H9 (cell line): ENCODE data around the gene ZBED2. TPM values are rescaled to one million over a fixed set of nuclear protein-coding genes. Genes with fewer than 3 reads are reported as not detected.

ENCODE experiments used
- DNase-seq: peaks from one replicate; pipeline ENCODE4 v3.0.0-alpha.2; 2017
- H2AFZ ChIP-seq: one replicate; pipeline ENCODE4 v1.6.1; 2013; ENCODE audit warnings: mild to moderate bottlenecking, low read length, control low read depth, moderate library complexity
- H2AK5ac ChIP-seq: 2 replicates; pipeline ENCODE4 v1.6.1; 2013; ENCODE audit warnings: low read length, control low read depth, mixed read lengths; ENCODE audit not compliant: insufficient read length
- H2BK120ac ChIP-seq: one replicate; pipeline ENCODE4 v1.6.1; 2013; ENCODE audit warnings: low read depth, mild to moderate bottlenecking, low read length, control low read depth, inconsistent platforms; ENCODE audit not compliant: poor library complexity, severe bottlenecking
- H2BK12ac ChIP-seq: 2 replicates; pipeline ENCODE4 v1.6.1; 2013; ENCODE audit warnings: low read length, control low read depth, mixed read lengths, low read depth; ENCODE audit not compliant: insufficient read length
- H2BK15ac ChIP-seq: 2 replicates; pipeline ENCODE4 v1.6.1; 2013; ENCODE audit warnings: low read depth, low read length, control low read depth
- H2BK20ac ChIP-seq: one replicate; pipeline ENCODE4 v1.6.1; 2013; ENCODE audit warnings: low read depth, mild to moderate bottlenecking, low read length, control low read depth, inconsistent platforms; ENCODE audit not compliant: poor library complexity, severe bottlenecking
- H2BK5ac ChIP-seq: 2 replicates; pipeline ENCODE4 v1.6.1; 2013; ENCODE audit warnings: low read length, control low read depth, mixed read lengths; ENCODE audit not compliant: insufficient read length
- H3K14ac ChIP-seq: 2 replicates; pipeline ENCODE4 v1.6.1; 2013; ENCODE audit warnings: low read length, control low read depth; ENCODE audit not compliant: insufficient read depth
- H3K18ac ChIP-seq: 2 replicates; pipeline ENCODE4 v1.6.1; 2013; ENCODE audit warnings: low read depth, mild to moderate bottlenecking, mixed read lengths, low read length, control low read depth; ENCODE audit not compliant: insufficient read length
- H3K23ac ChIP-seq: 2 replicates; pipeline ENCODE4 v1.6.1; 2013; ENCODE audit warnings: low read length, control low read depth, mixed read lengths, low read depth; ENCODE audit not compliant: insufficient read length
- H3K23me2 ChIP-seq: 2 replicates; pipeline ENCODE4 v1.6.1; 2013; ENCODE audit warnings: low read depth, mild to moderate bottlenecking, mixed read lengths, low read length, control low read depth; ENCODE audit not compliant: insufficient read length, poor library complexity, severe bottlenecking
- H3K27ac ChIP-seq: 2 replicates; pipeline ENCODE4 v1.5.1; 2013; ENCODE audit warnings: low read length, control low read depth, mixed read lengths, low read depth; ENCODE audit not compliant: insufficient read length
- H3K27me3 ChIP-seq: 2 replicates; pipeline ENCODE4 v1.6.1; 2013; ENCODE audit warnings: low read length, control low read depth, inconsistent platforms; ENCODE audit not compliant: insufficient read depth
- H3K4ac ChIP-seq: 2 replicates; pipeline ENCODE4 v1.6.1; 2013; ENCODE audit warnings: low read depth, mild to moderate bottlenecking, control low read depth, inconsistent platforms, low read length, moderate library complexity
- H3K4me1 ChIP-seq: 2 replicates; pipeline ENCODE4 v1.6.1; 2013; ENCODE audit warnings: low read length, control low read depth, inconsistent platforms; ENCODE audit not compliant: insufficient read depth
- H3K4me2 ChIP-seq: 2 replicates; pipeline ENCODE4 v1.6.1; 2013; ENCODE audit warnings: low read length, control low read depth, mixed read lengths; ENCODE audit not compliant: insufficient read length, insufficient read depth
- H3K56ac ChIP-seq: 2 replicates; pipeline ENCODE4 v1.6.1; 2013; ENCODE audit warnings: low read depth, mild to moderate bottlenecking, mixed read lengths, low read length, control low read depth; ENCODE audit not compliant: insufficient read length
- H3K79me1 ChIP-seq: 2 replicates; pipeline ENCODE4 v1.6.1; 2013; ENCODE audit warnings: low read depth, mild to moderate bottlenecking, moderate library complexity, low read length, control low read depth, inconsistent platforms; ENCODE audit not compliant: insufficient read depth, poor library complexity, severe bottlenecking
- H3K79me2 ChIP-seq: 2 replicates; pipeline ENCODE4 v1.6.1; 2013; ENCODE audit warnings: low read length, control low read depth, inconsistent platforms; ENCODE audit not compliant: insufficient read depth
- H3K9ac ChIP-seq: 2 replicates; pipeline ENCODE4 v1.6.1; 2013; ENCODE audit warnings: low read length, control low read depth, mixed read lengths; ENCODE audit not compliant: insufficient read length; ENCODE audit errors: extremely low read depth
- H3K9me3 ChIP-seq: one replicate; pipeline ENCODE4 v1.6.1; 2013; ENCODE audit warnings: low read depth, low read length, inconsistent platforms; ENCODE audit not compliant: control insufficient read depth
- H3T11ph ChIP-seq: one replicate; pipeline ENCODE4 v1.6.1; 2013; ENCODE audit warnings: mild to moderate bottlenecking, low read length, control low read depth, inconsistent platforms
- H4K20me1 ChIP-seq: one replicate; pipeline ENCODE4 v1.6.1; 2013; ENCODE audit not compliant: control insufficient read depth, insufficient read length, insufficient read depth
- H4K5ac ChIP-seq: 2 replicates; pipeline ENCODE4 v1.6.1; 2013; ENCODE audit warnings: low read depth, mild to moderate bottlenecking, mixed read lengths, low read length, control low read depth; ENCODE audit not compliant: insufficient read length
- H4K8ac ChIP-seq: replicated peaks from 2 replicates; pipeline ENCODE4 v1.6.1; 2013; ENCODE audit warnings: low read length, control low read depth, mixed read lengths, low read depth; ENCODE audit not compliant: insufficient read length
- H4K91ac ChIP-seq: 2 replicates; pipeline ENCODE4 v1.6.1; 2013; ENCODE audit warnings: low read depth, mild to moderate bottlenecking, moderate library complexity, mixed read lengths, low read length, control low read depth; ENCODE audit not compliant: insufficient read length
- H3K27ac Mint-ChIP-seq, 3 experiments: 2 replicates in 2 of 3; 3 replicates in 1 of 3; pipeline ENCODE4 v1.8.0; 2020 to 2021; ENCODE audit warnings: mixed read lengths in 3 of 3, mild to moderate bottlenecking in 1 of 3, moderate library complexity in 1 of 3
- H3K27me3 Mint-ChIP-seq: 2 replicates; pipeline ENCODE4 v1.8.0; 2021; ENCODE audit warnings: low read depth, mild to moderate bottlenecking, moderate library complexity, mixed read lengths
- H3K36me3 Mint-ChIP-seq, 3 experiments: 2 replicates in 2 of 3; 3 replicates in 1 of 3; pipeline ENCODE4 v1.8.0; 2020 to 2021; ENCODE audit warnings: low read depth in 3 of 3, mixed read lengths in 3 of 3; ENCODE audit not compliant: insufficient read depth in 1 of 3
- H3K4me1 Mint-ChIP-seq, 2 experiments: 2 replicates each; pipeline ENCODE4 v1.8.0; 2020; ENCODE audit warnings: mixed read lengths in 2 of 2
- H3K4me3 Mint-ChIP-seq, 2 experiments: 2 replicates in 1 of 2; 3 replicates in 1 of 2; pipeline ENCODE4 v1.8.0; 2020 to 2021; ENCODE audit warnings: mild to moderate bottlenecking in 2 of 2, mixed read lengths in 2 of 2, moderate library complexity in 1 of 2
- H3K9me3 Mint-ChIP-seq, 2 experiments: 2 replicates in 1 of 2; 3 replicates in 1 of 2; pipeline ENCODE4 v1.8.0; 2020; ENCODE audit warnings: mild to moderate bottlenecking in 2 of 2, mixed read lengths in 2 of 2, moderate library complexity in 1 of 2
- CTCF ChIP-seq: fragments of 200-600 bp; sonication (generic); conservative IDR thresholded peaks from 3 replicates; pipeline ENCODE4 v1.8.0; 2021; ENCODE audit warnings: antibody characterized with exemption, mild to moderate bottlenecking
- WGBS: extraction: QIAGEN DNeasy Blood & Tissue Kit; methylation state at CpG from one replicate; pipeline ENCODE4 v1.1.7; 2013; ENCODE audit warnings: missing lambda C conversion rate, low lambda C conversion rate, mixed read lengths; ENCODE audit not compliant: insufficient read length; ENCODE audit errors: extremely low coverage; 5-methylcytosine and 5-hydroxymethylcytosine counted together
- total RNA-seq: library from RNA; stranded (reverse); gene quantifications from 2 replicates; pipeline ENCODE4 v1.2.1, GENCODE V29; 2021

ZBED2 gene
- total RNA-seq, 1 experiment from 2014 or later = not detected

- Histone ChIP-seq H4K8ac (no peak overlapping the region), H2BK20ac (no peak overlapping the region), H3K9ac (no peak overlapping the region), H3K18ac (no peak overlapping the region), H2BK15ac (no peak overlapping the region), H3K4me1 (no peaks in the 10 kb centered on the region), H3K9me3 (no peaks in the 10 kb centered on the region), H2BK5ac (no peak overlapping the region), H4K20me1 (no peaks in the 10 kb centered on the region), H3K4me2 (no peak overlapping the region), H3K27ac (no peak overlapping the region), H3K27me3 (no peaks in the 10 kb centered on the region), H4K5ac (no peak overlapping the region), H2BK12ac (no peak overlapping the region), H2AFZ (no peak overlapping the region), H3K14ac (no peak overlapping the region), H3T11ph (no peak overlapping the region), H2BK120ac (no peak overlapping the region), H3K23me2 (no peaks in the 10 kb centered on the region), H3K4ac (no peak overlapping the region), H3K79me2 (no peaks in the 10 kb centered on the region), H3K56ac (no peak overlapping the region), H2AK5ac (no peak overlapping the region), H4K91ac (no peak overlapping the region), H3K23ac (no peak overlapping the region), H3K79me1 (no peaks in the 10 kb centered on the region)
- Mint-ChIP-seq H3K36me3 (no peaks in the 10 kb centered on the region), H3K9me3 (peaks cover 0 to 3% of the 10 kb centered on the region in 2 experiments; a peak in 1 of 5 replicates), H3K27ac (no peak overlapping the region), H3K4me3 (no peak overlapping the region), H3K27me3 (no peaks in the 10 kb centered on the region), H3K4me1 (no peaks in the 10 kb centered on the region)
- WGBS = no CpG with 5 or more reads among the region's 4 CpGs
- no peak for TF ChIP-seq CTCF
- no peak for DNase-seq
Measured at GRCh38 chr3:111596328-111596727, 1.2 kb upstream of the ZBED2 start.
